GM23338 (cell line): ENCODE results near the gene PARVA.

ENCODE experiments used
- CTCF ChIP-seq, 2 experiments: fragments of 200-600 bp in 1 of 2; sonication (generic) in 1 of 2; conservative IDR thresholded peaks; 2 replicates each; pipeline versions ENCODE4 v1.5.1 to v1.6.1; 2016 to 2017; ENCODE audit warnings: antibody characterized with exemption in 2 of 2, low read depth in 2 of 2, mild to moderate bottlenecking in 2 of 2, moderate library complexity in 1 of 2
- EZH2 ChIP-seq: fragments of 200-600 bp; sonication (generic); IDR thresholded peaks from one replicate; pipeline ENCODE4 v1.8.0; 2017; ENCODE audit warnings: antibody characterized with exemption, mild to moderate bottlenecking, low read depth; ENCODE audit not compliant: unreplicated experiment
- POLR2AphosphoS5 ChIP-seq: IDR thresholded peaks from 2 replicates; pipeline ENCODE4 v1.6.1; 2016; ENCODE audit warnings: antibody characterized with exemption, low read depth
- TF ChIP-seq, protein P1 (sequence below): IDR thresholded peaks from one replicate; pipeline ENCODE4 v1.6.1; 2018; ENCODE audit warnings: antibody characterized with exemption; ENCODE audit not compliant: unreplicated experiment
- TF ChIP-seq, protein P2 (sequence below): fragments of 250-450 bp; sonication (Bioruptor Pico); IDR thresholded peaks from 2 replicates; pipeline ENCODE4 v1.5.0; 2020; ENCODE audit warnings: mild to moderate bottlenecking, moderate library complexity

DNA sequence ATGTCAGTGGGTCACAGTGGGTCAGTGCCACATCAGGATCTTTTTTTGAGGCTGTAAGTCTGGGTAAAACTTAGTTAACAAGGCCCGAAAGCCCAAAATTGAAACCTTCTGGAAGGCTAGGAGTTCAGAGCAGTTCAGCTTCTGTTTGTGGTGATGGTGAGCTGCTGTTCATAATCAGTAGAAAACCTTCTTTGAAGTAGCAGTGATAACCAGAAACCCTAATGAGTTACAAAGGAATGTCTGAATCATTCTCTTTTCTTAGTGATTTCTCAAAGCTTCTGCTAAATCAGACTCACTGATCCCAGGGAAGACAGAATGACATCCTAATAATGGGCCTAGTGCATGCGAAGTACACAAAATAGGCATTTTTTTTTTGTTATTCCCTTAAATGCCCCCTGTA lies 124.7 kb downstream of the PARVA start:
- TF ChIP-seq, protein P1, sequence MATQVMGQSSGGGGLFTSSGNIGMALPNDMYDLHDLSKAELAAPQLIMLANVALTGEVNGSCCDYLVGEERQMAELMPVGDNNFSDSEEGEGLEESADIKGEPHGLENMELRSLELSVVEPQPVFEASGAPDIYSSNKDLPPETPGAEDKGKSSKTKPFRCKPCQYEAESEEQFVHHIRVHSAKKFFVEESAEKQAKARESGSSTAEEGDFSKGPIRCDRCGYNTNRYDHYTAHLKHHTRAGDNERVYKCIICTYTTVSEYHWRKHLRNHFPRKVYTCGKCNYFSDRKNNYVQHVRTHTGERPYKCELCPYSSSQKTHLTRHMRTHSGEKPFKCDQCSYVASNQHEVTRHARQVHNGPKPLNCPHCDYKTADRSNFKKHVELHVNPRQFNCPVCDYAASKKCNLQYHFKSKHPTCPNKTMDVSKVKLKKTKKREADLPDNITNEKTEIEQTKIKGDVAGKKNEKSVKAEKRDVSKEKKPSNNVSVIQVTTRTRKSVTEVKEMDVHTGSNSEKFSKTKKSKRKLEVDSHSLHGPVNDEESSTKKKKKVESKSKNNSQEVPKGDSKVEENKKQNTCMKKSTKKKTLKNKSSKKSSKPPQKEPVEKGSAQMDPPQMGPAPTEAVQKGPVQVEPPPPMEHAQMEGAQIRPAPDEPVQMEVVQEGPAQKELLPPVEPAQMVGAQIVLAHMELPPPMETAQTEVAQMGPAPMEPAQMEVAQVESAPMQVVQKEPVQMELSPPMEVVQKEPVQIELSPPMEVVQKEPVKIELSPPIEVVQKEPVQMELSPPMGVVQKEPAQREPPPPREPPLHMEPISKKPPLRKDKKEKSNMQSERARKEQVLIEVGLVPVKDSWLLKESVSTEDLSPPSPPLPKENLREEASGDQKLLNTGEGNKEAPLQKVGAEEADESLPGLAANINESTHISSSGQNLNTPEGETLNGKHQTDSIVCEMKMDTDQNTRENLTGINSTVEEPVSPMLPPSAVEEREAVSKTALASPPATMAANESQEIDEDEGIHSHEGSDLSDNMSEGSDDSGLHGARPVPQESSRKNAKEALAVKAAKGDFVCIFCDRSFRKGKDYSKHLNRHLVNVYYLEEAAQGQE: no peak
- TF ChIP-seq EZH2: no peak
- TF ChIP-seq CTCF (conservative IDR thresholded peaks at IDR 0.05; ENCODE audit: low read depth in 2 of 2): no peak
- TF ChIP-seq, protein P2, sequence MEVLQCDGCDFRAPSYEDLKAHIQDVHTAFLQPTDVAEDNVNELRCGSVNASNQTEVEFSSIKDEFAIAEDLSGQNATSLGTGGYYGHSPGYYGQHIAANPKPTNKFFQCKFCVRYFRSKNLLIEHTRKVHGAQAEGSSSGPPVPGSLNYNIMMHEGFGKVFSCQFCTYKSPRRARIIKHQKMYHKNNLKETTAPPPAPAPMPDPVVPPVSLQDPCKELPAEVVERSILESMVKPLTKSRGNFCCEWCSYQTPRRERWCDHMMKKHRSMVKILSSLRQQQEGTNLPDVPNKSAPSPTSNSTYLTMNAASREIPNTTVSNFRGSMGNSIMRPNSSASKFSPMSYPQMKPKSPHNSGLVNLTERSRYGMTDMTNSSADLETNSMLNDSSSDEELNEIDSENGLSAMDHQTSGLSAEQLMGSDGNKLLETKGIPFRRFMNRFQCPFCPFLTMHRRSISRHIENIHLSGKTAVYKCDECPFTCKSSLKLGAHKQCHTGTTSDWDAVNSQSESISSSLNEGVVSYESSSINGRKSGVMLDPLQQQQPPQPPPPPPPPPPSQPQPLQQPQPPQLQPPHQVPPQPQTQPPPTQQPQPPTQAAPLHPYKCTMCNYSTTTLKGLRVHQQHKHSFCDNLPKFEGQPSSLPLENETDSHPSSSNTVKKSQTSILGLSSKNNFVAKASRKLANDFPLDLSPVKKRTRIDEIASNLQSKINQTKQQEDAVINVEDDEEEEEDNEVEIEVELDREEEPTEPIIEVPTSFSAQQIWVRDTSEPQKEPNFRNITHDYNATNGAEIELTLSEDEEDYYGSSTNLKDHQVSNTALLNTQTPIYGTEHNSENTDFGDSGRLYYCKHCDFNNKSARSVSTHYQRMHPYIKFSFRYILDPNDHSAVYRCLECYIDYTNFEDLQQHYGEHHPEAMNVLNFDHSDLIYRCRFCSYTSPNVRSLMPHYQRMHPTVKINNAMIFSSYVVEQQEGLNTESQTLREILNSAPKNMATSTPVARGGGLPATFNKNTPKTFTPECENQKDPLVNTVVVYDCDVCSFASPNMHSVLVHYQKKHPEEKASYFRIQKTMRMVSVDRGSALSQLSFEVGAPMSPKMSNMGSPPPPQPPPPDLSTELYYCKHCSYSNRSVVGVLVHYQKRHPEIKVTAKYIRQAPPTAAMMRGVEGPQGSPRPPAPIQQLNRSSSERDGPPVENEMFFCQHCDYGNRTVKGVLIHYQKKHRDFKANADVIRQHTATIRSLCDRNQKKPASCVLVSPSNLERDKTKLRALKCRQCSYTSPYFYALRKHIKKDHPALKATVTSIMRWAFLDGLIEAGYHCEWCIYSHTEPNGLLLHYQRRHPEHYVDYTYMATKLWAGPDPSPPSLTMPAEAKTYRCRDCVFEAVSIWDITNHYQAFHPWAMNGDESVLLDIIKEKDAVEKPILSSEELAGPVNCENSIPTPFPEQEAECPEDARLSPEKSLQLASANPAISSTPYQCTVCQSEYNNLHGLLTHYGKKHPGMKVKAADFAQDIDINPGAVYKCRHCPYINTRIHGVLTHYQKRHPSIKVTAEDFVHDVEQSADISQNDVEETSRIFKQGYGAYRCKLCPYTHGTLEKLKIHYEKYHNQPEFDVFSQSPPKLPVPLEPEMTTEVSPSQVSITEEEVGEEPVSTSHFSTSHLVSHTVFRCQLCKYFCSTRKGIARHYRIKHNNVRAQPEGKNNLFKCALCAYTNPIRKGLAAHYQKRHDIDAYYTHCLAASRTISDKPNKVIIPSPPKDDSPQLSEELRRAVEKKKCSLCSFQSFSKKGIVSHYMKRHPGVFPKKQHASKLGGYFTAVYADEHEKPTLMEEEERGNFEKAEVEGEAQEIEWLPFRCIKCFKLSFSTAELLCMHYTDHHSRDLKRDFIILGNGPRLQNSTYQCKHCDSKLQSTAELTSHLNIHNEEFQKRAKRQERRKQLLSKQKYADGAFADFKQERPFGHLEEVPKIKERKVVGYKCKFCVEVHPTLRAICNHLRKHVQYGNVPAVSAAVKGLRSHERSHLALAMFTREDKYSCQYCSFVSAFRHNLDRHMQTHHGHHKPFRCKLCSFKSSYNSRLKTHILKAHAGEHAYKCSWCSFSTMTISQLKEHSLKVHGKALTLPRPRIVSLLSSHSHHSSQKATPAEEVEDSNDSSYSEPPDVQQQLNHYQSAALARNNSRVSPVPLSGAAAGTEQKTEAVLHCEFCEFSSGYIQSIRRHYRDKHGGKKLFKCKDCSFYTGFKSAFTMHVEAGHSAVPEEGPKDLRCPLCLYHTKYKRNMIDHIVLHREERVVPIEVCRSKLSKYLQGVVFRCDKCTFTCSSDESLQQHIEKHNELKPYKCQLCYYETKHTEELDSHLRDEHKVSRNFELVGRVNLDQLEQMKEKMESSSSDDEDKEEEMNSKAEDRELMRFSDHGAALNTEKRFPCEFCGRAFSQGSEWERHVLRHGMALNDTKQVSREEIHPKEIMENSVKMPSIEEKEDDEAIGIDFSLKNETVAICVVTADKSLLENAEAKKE: no peak
- no peak for TF ChIP-seq POLR2AphosphoS5
